GM18498 (cell line): ENCODE results near the gene RHBDD3.
A peak's percentile ranks its signal among the peaks of the same experiment; 100 is the strongest.

ENCODE experiments used
- ATAC-seq: cut with Tn5 transposase; IDR thresholded peaks from one replicate; pipeline ENCODE4 v1.9.1; 2021; ENCODE audit warnings: mild to moderate bottlenecking, moderate library complexity; ENCODE audit not compliant: unreplicated experiment

Gene RHBDD3

DNA sequence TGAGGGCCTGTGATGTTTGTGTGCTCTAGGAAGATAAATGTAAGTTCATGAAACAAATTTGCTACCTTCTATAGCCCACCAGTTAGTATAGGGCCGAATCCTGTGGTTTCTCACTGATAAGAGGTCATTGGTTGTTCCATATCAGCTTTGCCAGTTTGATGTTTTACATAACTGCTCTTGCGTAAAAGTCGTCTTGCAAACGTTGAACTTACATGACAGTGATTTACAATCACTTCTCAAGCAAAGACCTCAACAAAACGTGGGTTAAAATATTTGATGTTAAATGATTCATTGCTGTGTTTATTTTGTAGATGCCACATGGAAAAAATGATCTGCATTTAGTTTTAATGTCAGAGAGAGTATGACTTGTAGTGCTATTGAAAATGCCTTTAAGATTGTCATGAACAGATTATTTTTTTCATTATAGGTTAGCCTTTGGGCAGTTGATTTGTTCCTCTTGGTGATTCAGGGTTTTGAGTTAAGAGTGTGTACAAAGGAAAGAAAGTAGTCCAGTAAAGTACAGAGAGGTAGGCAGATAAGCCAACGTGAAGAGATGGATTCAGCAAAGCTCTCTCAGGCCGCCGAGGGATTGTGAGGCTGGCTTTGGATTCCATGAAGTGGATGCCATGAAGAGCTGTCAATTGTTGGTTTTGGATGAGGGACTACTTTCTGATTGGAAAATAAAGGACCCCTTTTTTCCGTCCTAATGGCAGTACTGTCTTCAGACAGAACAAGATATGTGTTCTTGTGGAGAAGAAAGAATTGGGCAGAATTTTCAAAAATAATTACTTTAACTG lies 2.9 kb upstream of the RHBDD3 start:
- no peak for ATAC-seq

DNA sequence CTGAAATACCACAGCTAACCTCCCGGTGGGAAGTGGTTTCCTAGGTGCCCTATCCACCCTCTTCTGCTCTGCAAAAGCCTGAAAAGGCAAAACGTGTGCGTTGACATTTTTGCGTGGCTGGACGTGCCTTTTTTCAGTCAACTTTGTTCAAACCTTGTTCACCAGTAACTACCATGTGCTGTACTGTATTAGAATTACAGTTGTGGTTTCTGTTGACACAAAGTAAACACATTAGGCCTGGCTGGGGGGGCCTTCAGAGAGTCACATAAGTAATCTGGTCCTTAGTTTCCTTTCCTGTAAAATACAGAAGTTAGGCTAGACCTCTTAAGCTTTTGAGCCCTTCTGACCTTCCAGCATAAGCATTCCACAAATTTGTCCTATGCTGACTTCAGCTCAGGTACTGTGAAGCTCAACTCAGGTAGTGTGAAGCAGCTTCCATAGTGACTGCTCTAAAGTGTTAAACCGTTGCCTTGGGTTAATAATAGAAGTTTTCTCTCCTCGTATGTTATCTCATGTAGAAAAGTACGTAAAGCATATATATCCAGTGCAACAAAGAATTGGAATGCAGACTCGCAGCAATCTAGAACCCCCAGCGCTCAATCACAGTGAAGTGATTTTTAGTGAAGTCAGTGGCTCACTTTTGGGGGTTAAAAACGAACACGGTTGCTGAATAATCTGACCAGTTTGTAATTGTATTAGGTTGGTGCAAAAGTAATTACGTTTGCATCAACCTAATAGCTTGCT lies 2.1 kb upstream of the RHBDD3 start:
- no peak for ATAC-seq

DNA sequence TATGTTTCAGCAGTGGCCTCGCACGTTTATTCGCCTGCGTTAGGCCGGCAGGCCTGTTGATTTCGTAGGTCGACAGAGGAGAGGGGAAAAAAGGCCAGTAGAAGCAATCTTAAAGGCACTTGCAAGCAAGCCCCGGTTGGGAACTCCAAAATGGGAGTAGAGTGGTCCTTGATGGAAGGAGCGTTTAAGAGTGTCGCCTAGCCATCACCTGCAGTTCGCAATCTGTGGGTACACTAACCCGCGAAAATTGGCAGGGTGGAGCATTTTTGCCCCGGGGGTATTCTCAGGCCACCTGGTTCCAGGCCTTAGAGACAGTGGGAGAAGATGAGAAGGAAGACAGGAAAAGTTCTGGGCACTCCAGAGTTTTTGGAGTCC lies 1.4 kb upstream of the RHBDD3 start:
- no peak for ATAC-seq

DNA sequence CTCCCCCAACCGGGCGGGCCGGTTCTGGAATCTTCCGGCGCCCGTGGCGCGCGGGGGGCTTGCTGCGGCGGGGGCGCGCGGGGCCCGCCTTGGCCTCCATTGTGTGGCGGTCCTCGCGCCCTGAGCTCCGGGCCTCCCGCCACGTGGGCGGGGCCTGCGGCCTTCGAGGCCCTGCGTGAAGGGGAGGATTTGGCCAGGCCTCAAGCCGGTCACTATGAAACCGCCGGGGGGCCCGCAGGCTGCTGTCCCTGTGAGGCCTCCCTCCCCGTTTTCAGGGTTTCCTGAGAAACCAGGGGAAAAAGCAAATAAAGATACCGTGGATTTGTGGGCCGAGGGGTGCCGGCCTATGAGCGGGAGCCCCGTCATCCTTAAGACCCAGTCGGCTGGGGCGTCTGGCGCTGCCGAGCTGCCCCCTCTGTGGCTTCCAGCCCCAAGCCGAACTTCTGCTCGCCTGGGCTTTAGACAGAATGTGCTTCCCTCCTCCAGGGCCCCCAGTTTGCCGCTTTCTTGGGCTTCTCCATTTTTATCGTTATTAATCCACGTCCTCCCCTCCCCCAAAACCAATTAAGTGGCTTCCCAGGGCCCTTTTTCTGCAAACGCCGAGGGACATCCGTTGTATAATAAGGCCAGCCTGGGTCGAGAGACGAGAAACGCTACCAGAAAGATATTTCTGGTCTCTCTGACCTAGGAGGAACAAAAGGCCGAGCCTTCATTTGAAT lies 889 bp upstream of the RHBDD3 start:
- peak; percentile 28 for ATAC-seq

DNA sequence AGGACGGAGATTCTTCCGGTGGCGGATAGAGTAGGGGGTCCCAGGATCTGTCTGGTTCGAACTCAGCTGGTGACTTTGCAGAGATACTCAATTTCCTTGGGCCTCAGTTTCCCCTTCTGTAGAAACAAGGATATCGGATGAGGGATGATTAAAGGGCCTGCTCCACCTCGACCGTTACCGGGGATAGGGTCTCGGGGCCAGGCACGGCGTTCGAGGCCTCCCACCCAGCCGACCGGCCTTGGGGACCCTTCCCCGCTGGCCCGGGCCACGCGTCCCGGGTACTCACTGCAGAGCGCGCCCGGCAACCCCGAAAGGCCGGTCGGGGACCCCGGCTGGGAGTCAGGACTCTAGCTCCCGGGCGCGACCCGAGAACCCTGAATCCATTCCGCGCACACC lies 321 bp downstream of the RHBDD3 start:
- peak; percentile 35 for ATAC-seq

DNA sequence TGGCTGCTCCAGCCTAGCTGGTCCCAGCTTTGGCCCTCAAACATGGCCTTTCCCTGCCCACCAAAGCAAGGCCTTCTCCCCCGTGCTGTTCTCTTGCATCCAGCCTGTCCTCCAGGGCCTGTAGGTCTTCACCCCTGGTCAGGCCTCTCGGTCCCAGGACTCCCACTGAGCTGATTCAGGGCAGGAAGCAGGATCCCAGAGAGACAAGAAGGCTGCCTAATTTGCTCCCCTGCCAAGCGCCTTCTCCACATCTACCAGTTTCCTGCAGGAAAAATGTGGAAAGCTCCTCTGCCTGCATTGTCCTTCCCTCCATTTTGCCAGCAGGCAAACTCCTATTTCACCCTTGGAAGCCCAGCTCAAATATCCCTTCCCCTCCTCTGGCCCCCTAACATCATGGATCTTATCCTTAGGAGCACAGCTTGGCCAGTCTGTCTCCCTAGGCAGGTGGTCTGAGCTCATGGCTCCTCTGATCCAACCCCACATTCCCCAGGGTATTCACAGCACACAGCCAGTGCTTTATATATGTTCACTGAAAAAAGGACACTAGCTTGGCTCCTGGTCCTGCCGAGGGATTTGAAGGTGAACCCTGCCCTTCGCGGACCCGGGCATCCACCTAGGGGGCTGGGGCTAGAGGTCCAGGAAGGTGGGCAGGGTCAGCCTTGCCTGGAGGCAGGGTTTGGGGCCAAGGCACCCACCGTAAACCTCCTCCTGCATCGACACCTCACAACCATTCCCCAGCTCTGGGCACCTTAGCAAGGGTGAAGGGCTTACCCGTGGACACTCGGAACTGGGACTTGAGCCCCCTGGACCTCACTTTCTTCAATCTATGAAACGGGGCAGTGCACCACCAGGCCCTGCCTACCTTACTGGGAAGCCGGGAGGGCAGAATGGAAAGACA lies 968 bp downstream of the RHBDD3 start:
- ATAC-seq, result no peak

DNA sequence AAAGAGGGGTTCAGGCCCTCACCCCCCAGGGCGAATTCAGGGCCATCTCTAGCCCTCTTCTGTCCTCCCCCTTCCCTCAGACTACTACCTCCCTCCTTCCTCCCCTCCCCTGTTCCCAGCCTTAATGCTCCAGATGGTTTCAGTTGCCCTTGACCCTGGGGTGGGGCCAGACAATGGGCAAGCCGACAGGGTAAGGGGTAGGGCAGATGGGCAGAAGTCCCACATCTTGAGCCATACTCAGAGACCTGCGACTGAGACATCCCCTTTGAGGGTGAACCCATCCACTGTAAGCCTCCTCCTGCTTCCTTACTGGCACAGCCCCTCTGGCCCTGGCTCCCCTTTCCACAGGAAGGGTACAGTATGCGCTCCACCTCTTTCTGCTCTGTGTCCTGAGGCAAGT lies 1.9 kb downstream of the RHBDD3 start:
- ATAC-seq, result no peak

DNA sequence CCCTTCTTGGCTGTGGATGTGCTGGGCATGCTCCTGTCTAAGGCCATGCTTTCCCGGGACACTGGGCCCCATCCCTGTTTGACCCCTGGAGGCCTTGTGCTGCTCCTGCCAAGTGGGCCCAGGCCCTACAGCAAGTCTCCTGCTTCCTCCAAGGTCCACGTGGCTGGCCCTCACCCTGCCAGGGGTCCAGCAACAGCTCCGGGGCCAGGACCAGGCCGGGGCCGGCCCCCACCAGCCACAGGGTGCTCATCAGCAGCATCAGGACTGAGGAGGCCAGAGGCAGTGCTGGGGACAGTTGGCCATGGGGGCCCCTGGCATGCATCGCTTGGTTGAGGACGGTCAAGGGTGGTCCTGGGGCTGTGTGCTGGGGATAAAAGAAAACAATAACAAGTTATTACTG lies 2.5 kb downstream of the RHBDD3 start:
- ATAC-seq, result no peak

DNA sequence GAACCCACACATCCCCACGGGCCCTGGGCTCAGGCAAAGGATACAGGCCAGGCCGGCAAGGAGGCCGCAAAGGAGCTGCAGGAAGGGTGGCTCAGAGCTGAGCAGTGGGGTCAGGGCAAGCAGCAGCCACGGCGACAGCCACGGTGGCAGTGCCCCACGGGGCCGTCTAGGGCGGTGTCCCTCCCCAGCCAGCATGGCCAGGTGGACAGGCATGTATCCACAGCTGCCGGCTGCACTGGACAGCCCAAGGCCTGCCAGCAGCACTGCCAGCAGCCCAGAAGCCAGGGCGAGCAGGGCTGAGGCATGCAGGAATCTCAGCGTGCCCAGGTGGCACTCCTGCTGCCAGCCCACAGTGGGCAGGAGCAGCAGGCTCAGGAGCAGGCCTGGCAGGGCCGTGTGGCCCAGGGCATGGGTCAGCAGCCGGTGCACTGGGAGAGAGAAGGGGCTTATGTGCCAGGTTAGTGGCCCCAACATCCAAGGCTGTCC lies 3.9 kb downstream of the RHBDD3 start:
- no peak for ATAC-seq

DNA sequence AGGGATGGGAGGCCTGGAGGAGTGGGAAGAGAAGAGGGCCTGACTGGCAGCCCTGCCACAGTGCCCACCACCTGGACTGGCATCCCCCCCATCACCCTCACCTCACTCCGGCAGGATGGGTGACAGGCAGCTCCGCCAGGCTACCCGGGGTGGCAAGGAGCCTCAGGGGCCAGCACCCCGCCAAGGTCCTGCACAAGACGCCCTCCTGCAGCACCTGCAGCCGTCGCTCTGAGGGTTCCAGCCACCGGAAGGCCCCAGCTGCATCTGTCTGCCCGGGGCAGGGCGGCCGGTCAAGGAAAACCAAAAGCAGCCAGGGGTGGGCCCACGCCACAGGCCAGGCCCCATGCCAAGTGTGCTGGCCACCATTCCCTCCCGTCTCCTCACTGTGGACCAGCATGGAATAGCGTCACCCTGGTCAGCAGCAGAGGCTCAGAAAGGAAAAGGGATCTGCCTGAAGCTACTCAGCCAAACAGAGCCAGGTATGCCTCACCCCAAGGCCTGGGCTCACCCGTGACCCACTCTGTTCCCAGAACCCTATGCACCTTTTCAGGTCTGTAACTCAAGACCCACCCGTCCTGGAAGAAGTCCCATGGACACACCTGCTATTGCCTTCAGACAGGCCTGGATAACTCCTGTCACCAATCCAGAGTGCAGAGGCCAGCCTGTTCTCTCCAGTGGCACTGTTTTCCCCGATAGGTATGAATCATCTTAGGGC lies 7.0 kb downstream of the RHBDD3 start:
- ATAC-seq, result no peak

DNA sequence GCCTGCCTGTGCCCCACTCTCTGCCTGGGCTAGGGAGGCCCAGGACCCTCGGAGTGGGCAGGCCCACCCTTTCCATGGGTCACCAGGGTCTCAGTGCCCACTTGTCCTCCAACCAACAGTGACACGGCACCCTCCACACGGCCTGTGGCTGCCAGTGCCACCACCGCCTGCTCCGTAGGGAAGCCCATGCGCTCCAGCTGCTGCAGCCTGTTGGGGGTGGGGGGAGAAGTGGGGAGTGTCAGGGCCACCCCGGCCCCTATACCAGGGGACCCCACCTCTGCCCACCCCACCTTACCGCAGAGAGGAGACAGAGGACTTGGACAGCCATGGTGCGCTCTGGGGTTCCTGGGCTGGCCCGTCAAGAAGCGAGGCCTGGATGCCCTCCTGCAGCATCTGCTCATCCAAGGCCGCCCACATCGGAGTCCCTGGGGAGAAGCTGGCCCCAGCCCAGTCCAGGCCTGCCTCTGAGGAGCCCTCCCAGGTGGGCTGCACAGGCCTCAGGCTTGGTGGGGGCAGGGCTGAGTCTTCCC lies 7.7 kb downstream of the RHBDD3 start:
- no peak for ATAC-seq

DNA sequence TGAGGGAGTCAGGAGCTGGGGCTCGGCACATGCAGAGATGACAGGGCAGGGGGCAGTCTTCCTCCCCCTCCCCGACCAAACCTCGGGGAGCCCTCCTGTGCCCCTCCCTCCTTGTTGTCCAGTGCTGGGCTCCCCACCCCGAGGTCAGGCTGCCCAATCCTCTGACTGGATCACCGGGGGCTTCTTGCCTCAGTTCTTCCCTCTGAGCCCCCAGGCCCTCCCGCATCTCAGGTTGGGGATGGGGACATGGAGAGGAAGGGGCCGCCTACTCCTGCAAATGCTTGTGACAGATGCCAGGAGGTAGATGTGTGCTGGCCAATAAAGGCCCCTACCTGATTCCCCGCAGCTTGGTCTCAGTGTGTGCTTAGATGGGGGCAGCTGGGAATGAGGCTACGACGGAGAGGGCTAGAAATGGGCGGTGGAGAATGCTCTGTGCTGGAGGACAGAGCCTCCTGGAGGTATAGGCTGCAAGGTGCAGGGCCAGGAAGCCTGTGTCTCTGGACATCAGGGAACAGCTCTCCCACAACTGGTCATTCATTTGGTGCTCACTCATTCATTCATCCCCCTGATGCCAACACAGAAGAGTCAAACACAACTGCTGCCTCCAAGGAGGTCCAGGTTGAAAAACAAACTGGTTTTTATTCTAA lies 8.4 kb downstream of the RHBDD3 start:
- ATAC-seq, result no peak

DNA sequence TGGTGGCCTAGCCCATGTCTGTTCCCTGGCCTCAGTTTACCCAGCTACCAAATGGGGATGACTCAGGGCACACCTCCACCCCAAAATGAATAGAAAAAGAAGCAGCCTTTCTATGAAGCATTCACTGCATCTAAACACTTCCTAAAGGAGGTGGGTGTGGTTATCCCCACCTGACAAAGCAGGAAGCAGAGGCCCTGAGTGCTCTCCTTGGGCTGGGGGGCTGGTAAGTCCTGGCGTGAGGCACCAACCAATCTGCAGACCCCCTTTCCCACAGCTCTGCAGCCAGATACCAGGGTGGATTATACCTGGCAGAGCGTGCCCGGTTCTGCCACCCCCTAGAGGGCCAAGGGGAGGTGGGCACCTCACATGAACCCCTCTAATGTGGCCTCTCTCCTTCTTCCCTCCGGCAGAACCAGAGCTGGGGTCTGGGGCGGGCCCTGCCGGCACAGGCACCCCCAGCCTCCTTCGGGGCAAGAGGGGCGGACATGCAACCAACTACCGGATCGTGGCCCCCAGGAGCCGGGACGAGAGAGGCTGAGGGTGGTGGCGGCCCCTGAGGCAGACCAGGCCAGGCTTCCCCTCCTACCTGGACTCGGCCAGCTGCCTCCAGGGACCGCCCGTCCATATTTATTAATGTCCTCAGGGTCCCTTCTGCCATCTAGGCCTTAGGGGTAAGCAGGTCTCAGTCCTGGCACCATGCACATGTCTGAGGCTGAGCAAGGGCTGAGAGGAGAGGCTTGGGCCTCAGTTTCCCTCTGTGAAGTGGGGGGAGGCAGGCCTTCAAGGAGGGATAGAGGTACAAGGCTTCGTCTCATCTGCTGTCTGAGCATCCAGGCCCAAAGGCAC lies 9.2 kb downstream of the RHBDD3 start:
- no peak for ATAC-seq

DNA sequence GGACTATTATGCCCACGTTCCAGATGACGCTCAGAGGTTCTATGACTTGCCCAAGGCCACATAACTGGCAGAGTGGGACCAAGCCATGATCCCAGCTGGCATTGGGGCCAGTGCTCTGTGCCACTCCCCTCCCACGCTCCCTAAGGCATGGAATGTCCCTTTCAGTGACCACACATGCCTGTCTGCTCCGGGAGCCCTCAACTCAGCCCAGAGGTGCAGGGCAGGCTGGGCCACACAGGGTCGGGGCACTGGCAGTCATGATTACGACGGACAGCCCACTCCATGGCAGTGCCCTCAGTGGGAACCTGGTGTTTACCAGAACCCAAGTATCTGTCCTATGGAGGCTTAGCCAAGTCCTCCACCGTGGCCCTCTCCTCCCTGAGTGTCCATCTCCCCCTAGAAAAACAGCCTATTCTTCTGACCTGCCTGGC lies 10.0 kb downstream of the RHBDD3 start:
- no peak for ATAC-seq

DNA sequence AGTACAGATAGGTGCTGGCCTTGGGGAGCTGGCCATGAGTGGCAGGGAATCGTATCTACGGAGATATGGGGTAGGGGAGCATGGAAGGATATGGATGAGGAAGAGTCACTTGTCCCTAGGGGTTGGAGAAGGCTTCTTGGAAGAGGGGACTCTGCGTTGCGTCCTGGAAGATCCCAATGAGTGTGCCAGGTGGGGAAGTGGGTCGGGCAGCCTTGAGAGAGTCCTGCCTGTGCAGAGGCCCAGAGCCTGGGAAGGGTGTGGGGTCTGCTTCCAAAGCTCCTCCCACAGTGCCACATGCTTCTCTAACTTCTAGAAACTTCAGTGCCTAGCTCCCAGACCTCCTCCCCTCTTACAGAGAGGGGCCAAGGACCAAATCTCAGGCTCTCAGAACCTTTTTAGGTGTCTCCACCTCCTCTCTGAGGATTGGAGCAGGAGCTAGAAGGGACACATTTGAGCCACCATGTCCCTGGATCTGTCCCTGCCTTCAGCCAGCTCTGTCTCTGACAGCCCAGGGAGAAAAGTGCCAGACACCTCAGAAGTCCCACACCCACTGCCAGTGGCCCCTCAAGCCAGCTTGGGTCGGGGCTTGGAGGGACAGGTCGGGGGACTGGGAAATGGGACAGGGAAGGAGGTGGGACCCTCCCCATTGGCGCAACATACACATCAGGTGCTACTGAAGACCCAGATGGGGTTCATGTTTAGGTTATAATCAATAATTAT lies 11.0 kb downstream of the RHBDD3 start:
- no peak for ATAC-seq

DNA sequence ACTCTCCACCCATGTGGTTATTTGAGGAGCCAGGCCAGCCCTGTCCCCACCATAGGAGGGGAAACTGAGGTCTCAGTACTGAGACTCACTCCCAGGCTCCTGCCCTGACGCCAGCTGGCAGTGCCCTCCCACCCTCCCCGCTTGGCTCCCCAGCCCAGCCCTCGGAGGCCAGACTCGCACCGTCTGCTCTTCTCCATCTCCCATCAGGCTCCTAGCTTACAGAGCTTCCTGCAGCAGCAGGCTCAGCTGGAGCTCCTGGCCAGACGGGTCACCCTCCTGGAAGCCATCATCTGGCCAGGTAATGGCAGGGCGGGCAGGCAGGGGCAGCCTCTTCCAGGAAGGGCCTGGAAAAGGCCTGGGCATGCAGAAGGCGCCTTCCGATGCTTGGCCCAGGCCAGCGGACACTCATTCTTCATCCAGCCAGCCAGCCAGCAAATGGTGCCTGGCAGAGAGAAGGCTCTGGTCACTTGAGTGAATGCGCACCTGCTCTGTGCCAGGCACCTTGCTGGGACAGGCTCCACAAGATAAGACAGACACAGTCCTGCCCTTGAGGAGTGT lies 12.6 kb downstream of the RHBDD3 start:
- no peak for ATAC-seq

DNA sequence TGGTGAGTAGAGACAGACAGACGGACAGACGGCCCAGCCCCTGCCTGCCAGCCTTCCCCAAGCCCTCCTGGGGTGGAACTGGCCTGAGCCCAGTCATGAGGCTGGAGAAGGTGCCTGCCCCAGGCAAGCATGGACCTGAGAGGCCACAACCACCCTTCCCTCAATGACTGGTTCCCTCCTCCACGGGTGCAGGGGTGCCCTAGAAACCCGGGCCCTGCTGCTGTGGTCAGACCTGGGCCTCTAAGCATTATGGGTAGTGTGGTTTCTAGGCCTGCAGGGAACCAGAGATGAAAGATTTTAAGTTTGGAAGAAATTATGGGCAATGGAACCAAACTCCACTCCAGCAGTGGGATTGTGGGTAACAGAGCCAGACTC lies 13.5 kb downstream of the RHBDD3 start:
- no peak for ATAC-seq
